Central memory CD4-positive, alpha-beta T cell (primary cell): ENCODE data around the gene GPR31.
A peak's percentile ranks its signal among the peaks of the same experiment; 100 is the strongest.

Experiments used
- DNase-seq: peaks from one replicate; pipeline ENCODE4 v3.0.0; 2022

The GPR31 gene

GRCh38 chr6:167165858-167166471, 8.2 kb upstream of the GPR31 start:
- no peak for DNase-seq

- DNase-seq: no peak
Measured at GRCh38 chr6:167164261-167164660, 6.5 kb upstream of the GPR31 start.

- no peak for DNase-seq
Measured at GRCh38 chr6:167163476-167164011, 5.8 kb upstream of the GPR31 start.

GRCh38 chr6:167162591-167162990, 4.8 kb upstream of the GPR31 start:
- DNase-seq: no peak

GRCh38 chr6:167161851-167162467, 4.2 kb upstream of the GPR31 start:
- no peak for DNase-seq

GRCh38 chr6:167157414-167157813, 366 bp downstream of the GPR31 start:
- no peak for DNase-seq

- DNase-seq: no peak
Measured at GRCh38 chr6:167154895-167155294, 2.9 kb downstream of the GPR31 start.

GRCh38 chr6:167154291-167154690, 3.5 kb downstream of the GPR31 start:
- DNase-seq: no peak

GRCh38 chr6:167153521-167153959, 4.2 kb downstream of the GPR31 start:
- no peak for DNase-seq

- no peak for DNase-seq
Measured at GRCh38 chr6:167152862-167153261, 4.9 kb downstream of the GPR31 start.

GRCh38 chr6:167151648-167152047, 6.1 kb downstream of the GPR31 start:
- no peak for DNase-seq

- DNase-seq: no peak
Measured at GRCh38 chr6:167150941-167151549, 6.7 kb downstream of the GPR31 start.

- DNase-seq: no peak
Measured at GRCh38 chr6:167148997-167149396, 8.8 kb downstream of the GPR31 start.

GRCh38 chr6:167148021-167148420, 9.8 kb downstream of the GPR31 start:
- no peak for DNase-seq

- no peak for DNase-seq
Measured at GRCh38 chr6:167146977-167147376, 10.8 kb downstream of the GPR31 start.

GRCh38 chr6:167146135-167146534, 11.6 kb downstream of the GPR31 start:
- no peak for DNase-seq

- no peak for DNase-seq
Measured at GRCh38 chr6:167145461-167145860, 12.3 kb downstream of the GPR31 start.

GRCh38 chr6:167143041-167143440, 14.7 kb downstream of the GPR31 start:
- no peak for DNase-seq

GRCh38 chr6:167142433-167142761, 15.4 kb downstream of the GPR31 start:
- DNase-seq: no peak

GRCh38 chr6:167141667-167142432, 15.9 kb downstream of the GPR31 start:
- peak; percentile 49 for DNase-seq

GRCh38 chr6:167140589-167141474, 16.9 kb downstream of the GPR31 start:
- DNase-seq: no peak

- DNase-seq: no peak
Measured at GRCh38 chr6:167139761-167140160, 18.0 kb downstream of the GPR31 start.
